ENCODE data around the gene CD19. TPM values are rescaled to one million over a fixed set of nuclear protein-coding genes. Genes with fewer than 3 reads are reported as not detected.
"Not testable (repeated sequence)": the region's sequence is repeated elsewhere in the genome, so short reads cannot be mapped to it uniquely, and the experiment has no call there.

The CD19 gene
- polyA plus RNA-seq, 4 donors, result 2.9 to 5.8 (median 4.4) TPM

DNA sequence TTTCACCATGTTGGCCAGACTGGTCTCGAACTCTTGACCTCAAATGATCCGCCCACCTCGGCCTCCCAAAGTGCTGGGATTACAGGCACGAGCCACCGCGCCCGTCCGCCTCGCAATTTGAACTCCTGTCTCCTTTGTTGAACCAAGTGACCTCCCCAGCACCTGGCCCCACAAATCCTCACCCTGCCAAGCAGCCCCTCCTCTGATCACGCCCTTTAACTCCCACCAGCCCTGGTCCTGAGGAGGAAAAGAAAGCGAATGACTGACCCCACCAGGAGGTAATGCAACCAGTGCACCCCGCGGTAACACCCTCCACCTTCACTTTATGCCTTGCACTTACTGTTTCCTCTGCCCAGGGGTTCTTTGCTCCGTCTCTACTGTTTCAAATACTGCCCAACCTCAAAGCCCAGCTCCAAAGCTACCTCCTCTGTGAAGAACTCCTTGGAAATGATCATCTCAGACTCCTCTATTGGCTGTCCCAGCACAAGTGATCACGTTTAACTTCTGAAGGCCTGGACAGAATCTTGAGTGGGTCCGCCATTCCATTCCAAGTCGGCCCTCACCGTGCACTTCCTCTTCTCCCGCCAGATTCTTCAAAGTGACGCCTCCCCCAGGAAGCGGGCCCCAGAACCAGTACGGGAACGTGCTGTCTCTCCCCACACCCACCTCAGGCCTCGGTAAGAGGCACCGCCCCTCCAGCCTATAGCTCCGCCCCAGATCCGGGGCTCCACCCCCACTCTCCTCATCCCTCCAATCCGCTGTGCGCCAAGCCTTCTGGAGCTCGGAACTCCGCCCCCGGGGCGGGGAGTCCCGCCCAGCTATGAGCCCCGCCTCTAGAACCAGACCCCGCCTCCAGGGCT lies 4.4 kb downstream of the CD19 start:
- peak in 1 of 4 donors; percentile 29 for DNase-seq (ENCODE audit: low read depth in 4 of 4, low spot score in 2 of 4)

DNA sequence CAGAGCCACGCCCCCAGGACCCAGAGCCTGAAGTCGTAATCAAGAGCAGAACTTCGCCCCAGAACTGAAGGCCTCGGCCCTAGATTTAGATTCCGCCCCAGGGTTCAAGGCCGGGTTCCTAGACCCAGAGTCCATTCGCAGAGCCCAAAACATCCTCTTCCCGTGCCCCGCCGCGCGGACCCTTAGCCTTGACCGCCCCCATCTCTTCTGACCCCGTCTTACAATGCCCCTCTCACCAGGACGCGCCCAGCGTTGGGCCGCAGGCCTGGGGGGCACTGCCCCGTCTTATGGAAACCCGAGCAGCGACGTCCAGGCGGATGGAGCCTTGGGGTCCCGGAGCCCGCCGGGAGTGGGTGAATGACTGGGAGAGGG lies 5.0 kb downstream of the CD19 start:
- DNase-seq (ENCODE audit: low read depth in 4 of 4, low spot score in 2 of 4), result no peak

DNA sequence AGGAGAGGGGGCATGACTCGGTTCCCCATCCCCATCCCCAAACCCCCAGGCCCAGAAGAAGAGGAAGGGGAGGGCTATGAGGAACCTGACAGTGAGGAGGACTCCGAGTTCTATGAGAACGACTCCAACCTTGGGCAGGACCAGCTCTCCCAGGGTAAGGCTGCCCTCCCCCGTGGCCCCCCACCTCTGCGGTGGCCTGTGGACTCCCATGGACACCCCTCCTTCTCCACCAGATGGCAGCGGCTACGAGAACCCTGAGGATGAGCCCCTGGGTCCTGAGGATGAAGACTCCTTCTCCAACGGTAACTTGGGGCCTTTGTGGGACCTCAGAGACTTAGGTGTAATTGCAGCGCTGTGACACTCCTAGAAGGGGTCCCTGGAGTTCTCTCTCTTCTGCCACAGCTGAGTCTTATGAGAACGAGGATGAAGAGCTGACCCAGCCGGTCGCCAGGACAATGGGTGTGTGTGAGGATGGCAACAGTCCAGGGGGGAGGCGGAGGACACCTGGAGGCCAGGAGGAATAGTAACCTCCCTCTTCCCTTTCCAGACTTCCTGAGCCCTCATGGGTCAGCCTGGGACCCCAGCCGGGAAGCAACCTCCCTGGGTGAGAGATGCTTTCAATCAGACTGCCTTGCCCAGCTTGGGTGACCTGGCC lies 5.6 kb downstream of the CD19 start:
- DNase-seq (ENCODE audit: low read depth in 4 of 4, low spot score in 2 of 4), result no peak

DNA sequence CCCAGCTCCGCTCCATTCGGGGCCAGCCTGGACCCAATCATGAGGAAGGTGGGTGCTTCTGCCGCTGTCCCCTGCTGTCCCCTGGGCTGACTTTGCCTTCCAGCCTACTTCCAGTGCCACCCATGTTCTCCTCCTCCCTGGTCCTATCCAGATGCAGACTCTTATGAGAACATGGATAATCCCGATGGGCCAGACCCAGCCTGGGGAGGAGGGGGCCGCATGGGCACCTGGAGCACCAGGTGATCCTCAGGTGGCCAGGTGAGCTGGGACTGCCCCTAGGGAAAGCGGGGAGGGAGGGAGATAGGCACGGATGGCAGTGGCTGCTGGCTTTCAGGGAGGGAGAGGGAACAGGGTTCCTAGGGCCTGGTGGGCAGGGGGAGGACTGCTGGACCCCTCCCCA lies 7.0 kb downstream of the CD19 start:
- no peak for DNase-seq (ENCODE audit: low read depth in 4 of 4, low spot score in 2 of 4)

DNA sequence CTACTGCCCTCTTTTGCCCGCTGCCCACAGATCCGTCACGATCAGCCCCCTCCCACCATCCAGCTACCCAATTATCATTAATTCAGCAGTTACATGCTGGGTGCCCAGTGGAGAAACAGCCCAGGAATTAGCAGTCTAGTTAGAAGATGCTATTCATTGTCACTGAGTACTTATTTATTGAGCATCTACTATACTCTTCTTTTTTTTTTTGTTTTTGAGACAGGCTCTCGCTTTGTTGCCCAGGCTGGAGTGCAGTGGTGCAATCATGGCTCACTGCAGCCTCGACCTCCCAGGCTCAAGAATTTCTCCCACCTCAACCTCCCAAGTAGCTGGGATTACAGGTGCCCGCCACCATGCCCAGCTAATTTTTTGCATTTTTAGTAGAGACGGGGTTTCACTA lies 8.1 kb downstream of the CD19 start:
- DNase-seq (ENCODE audit: low read depth in 4 of 4, low spot score in 2 of 4), result not testable (repeated sequence)

DNA sequence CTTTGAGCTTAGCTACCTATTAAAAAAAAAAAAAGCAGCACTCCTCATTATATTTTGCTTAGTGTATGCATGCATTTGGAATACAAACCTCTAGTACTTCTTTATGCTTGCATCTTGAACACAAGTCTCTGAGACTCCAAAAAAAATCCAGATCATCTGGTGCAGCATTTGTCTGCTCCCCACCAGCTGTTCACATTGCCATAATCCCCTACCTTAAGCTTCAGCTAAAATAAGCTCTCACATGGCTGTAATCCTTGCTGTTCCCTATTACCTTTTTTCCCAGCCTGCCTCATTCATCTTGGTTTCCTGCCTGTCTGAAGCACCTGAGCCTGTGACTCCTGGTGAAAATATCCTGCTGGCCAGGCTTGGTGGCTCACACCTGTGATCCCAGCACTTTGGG lies 11.5 kb downstream of the CD19 start:
- no peak for DNase-seq (ENCODE audit: low read depth in 4 of 4, low spot score in 2 of 4)

DNA sequence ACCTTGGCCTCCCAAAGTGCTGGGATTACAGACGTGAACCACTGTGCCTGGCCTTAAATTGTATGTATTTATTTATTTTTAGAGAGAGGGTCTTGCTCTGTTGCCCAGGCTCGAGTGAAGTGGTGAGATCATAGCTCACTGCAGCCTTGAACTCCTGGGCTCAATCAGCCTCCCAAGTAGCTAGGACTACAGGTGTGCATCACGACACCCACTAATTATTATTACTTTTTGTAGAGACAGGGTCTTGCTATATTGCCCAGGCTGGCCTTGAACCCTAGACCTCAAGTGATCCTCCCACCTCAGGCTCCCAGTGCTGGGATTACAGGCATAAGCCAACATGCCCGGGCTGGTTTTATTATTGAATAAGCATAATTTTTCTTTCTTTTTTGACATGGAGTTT lies 14.9 kb downstream of the CD19 start:
- no peak for DNase-seq (ENCODE audit: low read depth in 4 of 4, low spot score in 2 of 4)

DNA sequence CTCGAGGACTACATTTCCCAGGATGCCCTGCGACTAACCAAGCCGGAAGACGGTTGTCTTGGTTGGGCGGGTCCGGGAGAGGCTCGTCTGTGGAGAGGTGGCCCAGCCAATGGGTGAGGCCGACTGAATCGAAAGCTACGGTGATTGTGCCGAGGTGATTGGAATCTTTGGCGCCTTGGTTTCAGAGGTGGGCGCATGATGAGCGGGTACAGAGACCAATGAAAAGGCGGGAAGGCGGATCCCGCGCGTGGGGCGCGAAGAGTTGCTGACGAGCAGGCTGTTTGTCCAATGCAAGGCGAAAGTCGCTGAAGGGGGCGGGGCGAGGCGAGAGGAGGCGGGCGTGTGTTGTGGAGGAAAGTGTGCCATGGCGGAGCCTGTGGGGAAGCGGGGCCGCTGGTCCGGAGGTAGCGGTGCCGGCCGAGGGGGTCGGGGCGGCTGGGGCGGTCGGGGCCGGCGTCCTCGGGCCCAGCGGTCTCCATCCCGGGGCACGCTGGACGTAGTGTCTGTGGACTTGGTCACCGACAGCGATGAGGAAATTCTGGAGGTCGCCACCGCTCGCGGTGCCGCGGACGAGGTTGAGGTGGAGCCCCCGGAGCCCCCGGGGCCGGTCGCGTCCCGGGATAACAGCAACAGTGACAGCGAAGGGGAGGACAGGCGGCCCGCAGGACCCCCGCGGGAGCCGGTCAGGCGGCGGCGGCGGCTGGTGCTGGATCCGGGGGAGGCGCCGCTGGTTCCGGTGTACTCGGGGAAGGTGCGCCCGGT lies 19.1 kb downstream of the CD19 start, which contains the start of gene NFATC2IP:
NFATC2IP (plus strand) TSS at position 290 of the 762 bp plus-strand sequence; CDS start at position 365, 75 bp downstream.
- peak; percentile 96 to 100 (median 99) for DNase-seq (ENCODE audit: low read depth in 4 of 4, low spot score in 2 of 4)

DNA sequence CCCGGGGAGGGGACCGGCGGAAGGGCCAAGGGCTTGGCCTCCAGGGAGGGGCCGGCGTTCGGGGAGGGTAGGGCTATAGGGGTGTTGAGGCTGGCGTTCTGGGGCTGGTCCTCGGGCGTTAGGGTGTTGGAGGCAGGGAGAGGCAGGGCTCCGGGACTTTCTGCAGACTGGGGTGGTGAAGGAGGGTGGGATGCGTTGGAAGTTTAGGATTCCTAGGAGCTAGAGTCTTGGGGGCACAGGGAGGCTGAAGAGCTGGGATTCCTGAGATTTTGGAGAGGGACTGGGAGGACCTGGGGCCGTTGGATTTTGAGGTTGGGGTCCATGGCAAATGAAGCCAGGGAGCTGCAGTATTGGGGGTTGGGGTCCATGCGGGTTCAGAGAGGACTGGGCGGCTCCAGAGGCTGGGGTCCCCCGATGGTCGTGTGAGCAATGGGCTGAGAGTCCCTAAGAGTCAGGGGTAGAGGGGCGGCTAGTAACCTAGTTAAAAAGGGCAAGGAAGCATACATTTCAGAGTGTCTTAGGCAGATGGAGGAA lies 19.7 kb downstream of the CD19 start:
- DNase-seq (ENCODE audit: low read depth in 4 of 4, low spot score in 2 of 4), result no peak

DNA sequence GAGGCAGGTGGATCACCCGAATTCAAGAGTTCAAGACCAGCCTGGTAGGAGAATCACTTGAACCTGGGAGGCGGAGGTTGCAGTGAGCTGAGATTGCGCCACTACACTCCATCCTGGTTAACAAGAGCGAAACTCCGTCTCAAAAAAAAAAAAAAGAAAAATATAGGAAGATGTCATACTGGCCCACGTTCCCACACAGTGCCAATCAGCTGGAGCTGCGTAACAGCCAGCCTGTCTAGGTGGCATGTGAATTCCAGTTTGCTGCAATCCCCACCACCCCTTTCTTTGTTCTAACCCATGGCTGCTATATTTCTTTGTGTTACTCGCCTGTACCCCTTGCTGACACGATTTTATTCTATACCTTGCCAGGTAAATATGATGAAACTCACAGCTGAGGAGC lies 26.4 kb downstream of the CD19 start:
- no peak for DNase-seq (ENCODE audit: low read depth in 4 of 4, low spot score in 2 of 4)

DNA sequence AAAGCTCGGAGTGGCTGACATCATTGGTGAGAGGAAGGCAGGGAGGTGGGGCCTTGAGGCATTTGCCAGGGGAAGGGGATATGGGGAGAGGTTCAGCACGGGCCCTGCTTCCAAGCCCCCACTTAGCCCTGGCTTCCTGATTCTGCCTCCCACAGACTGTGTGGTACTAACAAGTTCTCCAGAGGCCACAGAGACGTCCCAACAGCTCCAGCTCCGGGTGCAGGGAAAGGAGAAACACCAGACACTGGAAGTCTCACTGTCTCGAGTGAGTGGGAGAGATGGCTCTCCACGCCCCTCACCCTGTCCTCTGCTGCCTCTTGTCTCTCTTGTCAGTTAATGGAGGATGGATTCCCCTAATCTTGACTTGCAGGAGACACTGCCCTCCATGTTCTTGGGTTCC lies 27.1 kb downstream of the CD19 start:
- no peak for DNase-seq (ENCODE audit: low read depth in 4 of 4, low spot score in 2 of 4)

DNA sequence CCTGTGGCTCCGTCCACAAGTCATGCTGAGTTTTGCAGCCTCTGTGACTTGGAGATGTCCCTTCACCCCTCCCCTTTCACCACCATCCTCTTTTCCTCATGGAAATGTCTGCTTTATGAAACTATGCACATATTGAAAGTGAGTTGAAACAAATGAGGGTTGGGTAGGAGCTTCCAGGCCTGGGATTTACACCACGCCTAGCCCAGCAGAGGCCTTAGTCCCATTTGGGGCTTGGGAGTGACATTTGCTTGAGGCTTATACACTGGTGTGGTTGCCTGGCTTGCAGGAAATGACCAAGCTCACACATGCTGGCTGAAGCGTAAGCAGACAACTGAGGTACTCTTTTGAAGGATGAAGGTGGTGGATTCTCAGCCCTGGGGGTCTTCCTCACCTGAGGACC lies 32.3 kb downstream of the CD19 start:
- no peak for DNase-seq (ENCODE audit: low read depth in 4 of 4, low spot score in 2 of 4)

DNA sequence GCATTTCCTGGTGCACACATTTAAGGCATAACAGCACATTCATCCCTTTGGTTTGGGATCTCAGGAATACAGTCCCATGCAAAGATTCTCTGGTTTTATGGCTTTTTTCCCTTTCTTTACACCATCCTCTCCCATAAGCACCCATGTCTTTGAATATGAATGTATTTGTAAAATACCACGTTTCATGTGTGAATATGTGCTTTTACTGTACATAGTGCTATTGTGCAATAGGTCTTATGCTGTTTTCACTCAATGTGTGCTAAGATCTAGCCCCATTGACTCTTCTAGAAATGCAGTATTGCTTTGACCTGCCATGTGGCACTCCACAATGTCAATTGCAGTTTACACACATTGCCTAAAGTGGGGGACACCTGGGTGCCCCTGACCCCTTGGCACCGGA lies 32.7 kb downstream of the CD19 start:
- DNase-seq (ENCODE audit: low read depth in 4 of 4, low spot score in 2 of 4), result no peak

DNA sequence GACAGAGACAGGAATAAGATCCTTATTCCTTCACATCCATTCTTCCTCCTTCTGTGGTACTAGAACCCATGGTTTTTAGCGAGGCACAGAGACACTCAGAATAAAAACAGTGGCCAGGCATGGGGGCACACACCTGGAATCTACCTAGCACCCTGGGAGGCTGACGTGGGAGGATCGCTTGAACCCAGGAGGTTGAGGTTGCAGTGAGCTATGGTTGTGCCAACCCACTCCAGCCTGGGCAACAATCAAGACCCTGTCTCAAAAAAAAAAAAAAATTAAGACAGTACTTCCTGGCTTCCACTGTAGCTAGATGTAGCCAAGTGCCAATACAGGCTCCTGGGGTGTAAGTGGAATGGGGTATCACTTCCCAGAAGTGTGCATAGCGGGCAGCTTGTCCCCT lies 35.4 kb downstream of the CD19 start:
- no peak for DNase-seq (ENCODE audit: low read depth in 4 of 4, low spot score in 2 of 4)

DNA sequence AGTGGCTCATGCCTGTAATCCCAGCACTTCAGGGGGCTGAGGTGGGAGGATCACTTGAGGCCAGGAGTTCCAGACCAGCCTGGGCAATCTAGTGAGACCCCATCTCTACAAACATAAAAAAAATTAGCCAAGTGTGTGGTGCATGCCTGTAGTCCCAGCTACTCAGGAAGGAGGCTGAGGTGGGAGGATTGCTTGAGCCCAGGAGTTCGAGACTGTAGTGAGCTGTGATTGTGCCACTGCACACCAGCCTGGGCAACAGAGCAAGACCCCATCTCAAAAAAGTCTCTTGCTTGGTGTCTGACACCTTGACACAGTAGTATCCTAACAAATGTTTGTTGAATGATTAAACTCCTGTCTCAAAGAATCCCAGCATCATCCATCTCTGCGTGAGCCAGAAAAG lies 37.9 kb downstream of the CD19 start:
- DNase-seq (ENCODE audit: low read depth in 4 of 4, low spot score in 2 of 4), result not testable (repeated sequence)

DNA sequence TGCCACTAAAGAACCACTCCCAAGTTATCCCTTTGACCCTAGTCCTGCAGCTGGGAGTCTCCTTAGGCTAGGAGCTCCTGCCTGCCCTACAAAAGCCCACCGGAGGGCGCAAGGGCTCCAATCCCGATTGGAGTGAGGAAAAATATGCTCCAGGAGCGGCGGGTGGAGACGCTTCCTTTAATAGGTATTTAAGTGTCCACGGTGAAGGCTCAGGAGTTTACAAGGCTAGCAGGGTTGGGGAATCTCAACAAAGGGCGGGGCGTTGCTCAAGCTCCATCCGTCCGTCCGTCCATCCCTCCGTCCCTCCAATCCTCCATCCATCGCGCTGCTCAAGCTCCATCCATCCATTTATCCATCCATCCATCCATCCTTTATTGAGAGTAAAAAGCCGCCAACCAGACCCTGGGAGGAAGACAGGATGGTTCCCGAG lies 42.3 kb downstream of the CD19 start:
- peak; percentile 15 to 50 (median 26) for DNase-seq (ENCODE audit: low read depth in 4 of 4, low spot score in 2 of 4)

DNA sequence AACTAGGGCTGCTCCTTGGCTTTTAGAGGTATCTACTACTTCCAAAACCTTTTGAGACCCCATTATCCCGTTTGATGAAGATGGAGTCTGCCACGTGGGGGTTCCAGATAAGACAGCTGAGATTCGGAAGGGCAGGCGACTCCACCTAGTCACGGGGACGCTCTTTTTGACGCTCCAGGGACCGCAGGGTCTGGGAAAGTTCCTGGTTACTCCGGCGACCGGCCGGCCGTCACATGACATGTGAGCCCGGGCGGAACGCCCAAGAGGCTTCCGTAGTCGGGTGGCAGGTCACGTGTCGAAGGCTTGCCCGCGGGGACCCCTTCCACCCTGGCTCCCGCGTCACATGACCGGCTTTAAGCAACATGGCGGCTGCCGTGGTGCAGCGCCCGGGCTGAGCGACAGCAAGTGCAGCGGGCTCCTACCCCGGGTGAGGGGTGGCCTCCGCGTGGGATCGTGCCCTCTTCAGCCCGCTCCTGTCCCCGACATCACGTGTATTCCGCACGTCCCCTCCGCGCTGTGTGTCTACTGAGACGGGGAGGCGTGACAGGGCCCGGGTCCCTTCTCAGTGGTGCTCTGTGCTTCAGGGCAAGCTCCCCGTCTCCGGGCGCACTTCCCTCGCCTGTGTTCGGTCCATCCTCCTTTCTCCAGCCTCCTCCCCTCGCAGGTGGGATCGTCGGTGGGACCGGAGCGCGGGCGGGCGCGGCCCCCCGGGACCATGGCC lies 42.8 kb downstream of the CD19 start, which contains the start of gene SPNS1:
SPNS1 (plus strand) TSS at position 342 of the 721 bp plus-strand sequence; CDS start at position 716, 374 bp downstream.
- DNase-seq (ENCODE audit: low read depth in 4 of 4, low spot score in 2 of 4), result peak; percentile 80 to 96 (median 90)

DNA sequence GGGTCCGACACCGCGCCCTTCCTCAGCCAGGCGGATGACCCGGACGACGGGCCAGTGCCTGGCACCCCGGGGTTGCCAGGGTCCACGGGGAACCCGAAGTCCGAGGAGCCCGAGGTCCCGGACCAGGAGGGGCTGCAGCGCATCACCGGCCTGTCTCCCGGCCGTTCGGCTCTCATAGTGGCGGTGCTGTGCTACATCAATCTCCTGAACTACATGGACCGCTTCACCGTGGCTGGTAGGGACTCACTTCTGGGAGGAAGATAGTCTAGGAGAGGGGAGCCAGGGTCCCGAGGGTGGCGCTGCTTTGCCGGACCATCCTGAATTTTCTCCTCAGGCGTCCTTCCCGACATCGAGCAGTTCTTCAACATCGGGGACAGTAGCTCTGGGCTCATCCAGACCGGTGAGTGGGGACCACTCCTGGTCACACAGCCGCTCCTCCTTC lies 43.4 kb downstream of the CD19 start:
- DNase-seq (ENCODE audit: low read depth in 4 of 4, low spot score in 2 of 4), result no peak

DNA sequence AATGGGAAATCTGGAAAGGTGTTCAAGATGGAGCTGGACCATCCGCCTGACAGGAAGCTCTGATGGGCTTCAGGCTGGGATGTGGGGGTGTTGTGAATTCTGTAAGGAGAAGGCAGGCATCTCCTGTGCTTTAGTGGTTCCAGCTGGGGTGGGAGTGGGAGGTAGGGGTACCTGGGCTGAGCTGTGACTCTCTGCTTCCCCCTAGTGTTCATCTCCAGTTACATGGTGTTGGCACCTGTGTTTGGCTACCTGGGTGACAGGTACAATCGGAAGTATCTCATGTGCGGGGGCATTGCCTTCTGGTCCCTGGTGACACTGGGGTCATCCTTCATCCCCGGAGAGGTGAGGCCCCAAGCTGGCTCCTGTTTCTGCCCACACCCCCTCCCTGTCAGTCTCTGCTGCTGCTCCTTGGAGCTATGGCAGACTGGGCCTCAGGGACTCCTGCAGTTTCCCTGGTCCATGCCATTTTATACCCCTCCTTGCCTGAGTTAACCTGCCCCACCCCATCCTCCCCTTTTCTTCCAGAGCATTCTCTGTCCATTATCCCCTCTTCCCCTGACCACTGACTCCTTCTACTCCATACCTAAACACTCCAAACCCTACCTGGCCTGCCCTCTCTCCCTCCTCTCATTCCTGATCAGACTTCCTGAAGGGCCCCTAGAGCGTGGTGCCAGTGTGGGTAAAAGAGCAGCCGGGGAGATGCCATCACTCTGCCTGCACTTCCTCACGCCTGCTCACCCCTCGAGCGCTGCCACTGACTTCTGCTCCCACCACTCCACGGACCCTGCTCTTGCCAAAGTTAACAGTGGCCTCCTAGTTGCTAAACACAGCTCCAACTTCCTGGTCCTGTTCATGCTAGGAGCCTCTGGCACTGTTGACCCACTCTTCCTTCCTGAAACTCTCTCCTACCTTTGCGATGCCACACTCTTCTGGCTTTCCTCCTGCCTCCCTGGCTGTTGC lies 46.2 kb downstream of the CD19 start:
- DNase-seq (ENCODE audit: low read depth in 4 of 4, low spot score in 2 of 4), result peak in 1 of 4 donors; percentile 2

Measured in left renal cortex interstitium (tissue), 4 donors.